CD14-positive monocyte (primary cell): ENCODE measurements around the gene IL17C. TPM values are rescaled to one million over a fixed set of nuclear protein-coding genes. Genes with fewer than 3 reads are reported as not detected.

Experiments
- DNase-seq, 3 donors: peaks; one replicate each; pipeline ENCODE4 v3.0.0-alpha.2; 2011 to 2022
- H2AFZ ChIP-seq: 2 replicates; pipeline ENCODE4 v1.6.0; 2012; ENCODE audit warnings: mild to moderate bottlenecking, low read depth, low read length, inconsistent platforms; ENCODE audit not compliant: insufficient read depth, poor library complexity, severe bottlenecking
- H3K27ac ChIP-seq, 2 donors: 1 replicate in 1 of 2; 2 replicates in 1 of 2; pipeline ENCODE4 v1.5.1; 2012 to 2013; ENCODE audit warnings: low read length in 2 of 2, control low read depth in 1 of 2, inconsistent platforms in 1 of 2, low read depth in 1 of 2, mild to moderate bottlenecking in 1 of 2
- H3K27me3 ChIP-seq, 2 donors: one replicate each; pipeline versions ENCODE4 v1.6.0 to v1.6.1; 2011 to 2013; ENCODE audit warnings: low read length in 2 of 2; ENCODE audit not compliant: control insufficient read depth in 2 of 2, insufficient read depth in 2 of 2
- H3K36me3 ChIP-seq, 2 donors: replicated peaks in 1 of 2; 1 replicate in 1 of 2; 2 replicates in 1 of 2; pipeline versions ENCODE4 v1.5.1 to v1.6.1; 2012 to 2013; ENCODE audit warnings: low read length in 2 of 2, control low read depth in 1 of 2, inconsistent platforms in 1 of 2, mild to moderate bottlenecking in 1 of 2; ENCODE audit not compliant: insufficient read depth in 2 of 2, control insufficient read depth in 1 of 2
- H3K4me1 ChIP-seq, 2 donors: 1 replicate in 1 of 2; 2 replicates in 1 of 2; pipeline versions ENCODE4 v1.5.1 to v1.6.1; 2012 to 2013; ENCODE audit warnings: low read length in 2 of 2, control low read depth in 1 of 2, inconsistent platforms in 1 of 2, mild to moderate bottlenecking in 1 of 2, moderate library complexity in 1 of 2; ENCODE audit not compliant: insufficient read depth in 2 of 2, control insufficient read depth in 1 of 2
- H3K4me2 ChIP-seq: replicated peaks from 2 replicates; pipeline ENCODE3; 2012; ENCODE audit warnings: low read length, moderate library complexity, mild to moderate bottlenecking; ENCODE audit not compliant: poor library complexity, severe bottlenecking; ENCODE audit errors: extremely low read depth
- H3K4me3 ChIP-seq, 3 experiments: fragments of 200-600 bp in 1 of 3; sonication (generic) in 1 of 3; replicated peaks in 1 of 3; 1 replicate in 2 of 3; 2 replicates in 1 of 3; pipeline ENCODE4 v1.5.1; 2011 to 2013; ENCODE audit warnings: low read length in 3 of 3, mild to moderate bottlenecking in 3 of 3, control low read depth in 2 of 3, low read depth in 2 of 3, inconsistent platforms in 1 of 3, moderate library complexity in 1 of 3
- H3K79me2 ChIP-seq: 2 replicates; pipeline ENCODE4 v1.6.0; 2012; ENCODE audit warnings: mild to moderate bottlenecking, control low read depth, inconsistent platforms, low read length, moderate library complexity; ENCODE audit not compliant: insufficient read depth
- H3K9ac ChIP-seq: 2 replicates; pipeline ENCODE4 v1.6.0; 2017; ENCODE audit warnings: low read length, mild to moderate bottlenecking; ENCODE audit not compliant: insufficient read depth, poor library complexity, severe bottlenecking
- H3K9me3 ChIP-seq, 2 donors: replicated peaks in 1 of 2; 1 replicate in 1 of 2; 2 replicates in 1 of 2; pipeline versions ENCODE4 v1.5.1 to v1.6.1; 2012 to 2013; ENCODE audit warnings: low read length in 2 of 2, control low read depth in 1 of 2; ENCODE audit not compliant: control insufficient read depth in 1 of 2, insufficient read depth in 1 of 2
- H4K20me1 ChIP-seq: 2 replicates; pipeline ENCODE4 v1.6.0; 2012; ENCODE audit warnings: mild to moderate bottlenecking, low read length, control low read depth, moderate library complexity; ENCODE audit not compliant: insufficient read depth
- H3K27ac Mint-ChIP-seq, 7 donors: one replicate each; pipeline ENCODE4 v1.8.0; 2020; ENCODE audit warnings: mild to moderate bottlenecking in 7 of 7, mixed read lengths in 7 of 7, moderate library complexity in 6 of 7, inconsistent platforms in 2 of 7
- H3K27me3 Mint-ChIP-seq, 3 donors: one replicate each; pipeline ENCODE4 v1.8.0; 2021 to 2022; ENCODE audit warnings: low read depth in 3 of 3, mild to moderate bottlenecking in 3 of 3, mixed read lengths in 3 of 3, moderate library complexity in 3 of 3, inconsistent platforms in 1 of 3
- H3K36me3 Mint-ChIP-seq, 2 donors: one replicate each; pipeline ENCODE4 v1.8.0; 2020; ENCODE audit warnings: mixed read lengths in 2 of 2, inconsistent platforms in 1 of 2, mild to moderate bottlenecking in 1 of 2
- H3K4me1 Mint-ChIP-seq: one replicate; pipeline ENCODE4 v1.8.0; 2020; ENCODE audit warnings: mild to moderate bottlenecking, mixed read lengths
- H3K4me3 Mint-ChIP-seq, 2 donors: one replicate each; pipeline ENCODE4 v1.8.0; 2020; ENCODE audit warnings: mild to moderate bottlenecking in 2 of 2, mixed read lengths in 2 of 2, moderate library complexity in 1 of 2
- H3K9me3 Mint-ChIP-seq, 7 donors: one replicate each; pipeline ENCODE4 v1.8.0; 2020 to 2022; ENCODE audit warnings: mixed read lengths in 7 of 7, mild to moderate bottlenecking in 6 of 7, moderate library complexity in 6 of 7, inconsistent platforms in 2 of 7
- CTCF ChIP-seq: fragments of 200-600 bp; IDR thresholded peaks from one replicate; pipeline ENCODE4 v1.8.0; 2022; ENCODE audit warnings: antibody characterized with exemption, mild to moderate bottlenecking
- WGBS: methylation state at CpG from one replicate; pipeline ENCODE4 v1.1.5; 2013; ENCODE audit warnings: missing lambda C conversion rate; ENCODE audit not compliant: insufficient coverage; 5-methylcytosine and 5-hydroxymethylcytosine counted together
- intact Hi-C, 2 donors: fragments of 100-400 bp; cut with micrococcal nuclease; formaldehyde crosslinking; loops; one replicate each; pipeline versions ENCODE4 v1.15.0 to v1.15.1; 2023
- polyA plus RNA-seq, 3 donors: library from polyadenylated mRNA; depleted of rRNA in 1 of 3; unstranded in 2 of 3; stranded (reverse) in 1 of 3; fragments of 300-500 nt in 2 of 3; fragments of >200 nt in 1 of 3; fragmentation: Illumina TruSeq in 2 of 3; gene quantifications; 1 replicate in 2 of 3; 2 replicates in 1 of 3; pipeline ENCODE4 v1.2.3, GENCODE V29; 2012 to 2021

Gene IL17C
- polyA plus RNA-seq, 3 donors: 0.08 TPM; not detected in 2

- no peaks in the 10 kb centered on the region for H3K4me1 ChIP-seq
- WGBS: 100% methylated on average over 2 of the region's 10 CpGs
- peaks cover 0 to 2% (median 0%) of the 10 kb centered on the region in 7 donors for H3K9me3 Mint-ChIP-seq
Measured at GRCh38 chr16:88669980-88670379, 31.6 kb downstream of the IL17C start.

DNA sequence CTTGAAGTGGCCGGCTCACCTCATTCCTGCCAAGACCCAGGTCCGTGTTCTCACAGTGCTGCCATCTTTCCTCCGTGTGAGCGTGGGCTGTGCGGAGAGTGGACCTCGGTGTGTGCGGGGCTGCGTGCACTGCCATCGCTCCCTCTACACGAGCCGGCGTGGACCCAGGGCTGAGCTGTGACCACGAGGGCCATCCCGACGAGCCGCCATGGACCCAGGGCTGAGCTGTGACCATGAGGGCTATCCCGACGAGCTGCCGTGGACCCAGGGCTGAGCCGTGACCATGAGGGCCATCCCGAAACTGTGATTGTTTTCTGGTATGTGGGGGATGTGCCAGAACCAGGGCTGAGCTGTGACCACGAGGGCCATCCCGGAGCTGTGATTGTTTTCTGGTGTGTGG is 33.4 kb downstream of the IL17C start:
- Histone ChIP-seq H3K27ac (no peak overlapping the region), H3K9me3 (no peaks in the 10 kb centered on the region), H2AFZ (no peak overlapping the region), H3K36me3 (peaks cover 5 to 12% of the 10 kb centered on the region in 2 donors), H3K4me1 (no peaks in the 10 kb centered on the region), H3K27me3 (no peaks in the 10 kb centered on the region), H3K79me2 (no peaks in the 10 kb centered on the region), H3K9ac (no peak overlapping the region), H3K4me2 (no peak overlapping the region), H4K20me1 (peaks cover 7% of the 10 kb centered on the region), H3K4me3 (no peak overlapping the region)
- no peak for DNase-seq
- TF ChIP-seq CTCF: no peak
- Mint-ChIP-seq H3K36me3 (peaks cover 7 to 32% of the 10 kb centered on the region in 2 donors), H3K4me1 (no peaks in the 10 kb centered on the region), H3K4me3 (no peak overlapping the region), H3K27ac (no peak overlapping the region), H3K27me3 (peaks cover 0 to 5% (median 2%) of the 10 kb centered on the region in 3 donors), H3K9me3 (peaks cover 0 to 2% (median 0%) of the 10 kb centered on the region in 7 donors)
- 93% methylated on average over 21 of the region's 23 CpGs for WGBS
- intact Hi-C loops: no loop called here

More at GRCh38 chr16:88669980-88670379, 31.6 kb downstream of the IL17C start:
- H4K20me1 ChIP-seq: no peaks in the 10 kb centered on the region
- H3K36me3 ChIP-seq: no peaks in the 10 kb centered on the region
- no peak overlapping the region for H3K27ac Mint-ChIP-seq
- H3K36me3 Mint-ChIP-seq: peaks cover 8 to 26% of the 10 kb centered on the region in 2 donors
- no peak overlapping the region for H3K27ac ChIP-seq
- no peak overlapping the region for H2AFZ ChIP-seq
- peaks cover under 1% of the 10 kb centered on the region for H3K4me1 Mint-ChIP-seq
- no peak overlapping the region for H3K4me3 Mint-ChIP-seq
- intact Hi-C loops: loop anchor here in 1 of 2 donors (10.0 kb wide), 1 partner anchor 95 kb away; the partner anchor contains the start of gene ZC3H18
- no peak overlapping the region for H3K4me2 ChIP-seq
- TF ChIP-seq CTCF: no peak
- peaks cover 0 to 5% (median 2%) of the 10 kb centered on the region in 3 donors for H3K27me3 Mint-ChIP-seq
- DNase-seq: no peak
- H3K27me3 ChIP-seq: no peaks in the 10 kb centered on the region
- no peak overlapping the region for H3K9ac ChIP-seq
- H3K79me2 ChIP-seq: no peaks in the 10 kb centered on the region
- H3K9me3 ChIP-seq: no peaks in the 10 kb centered on the region
- no peak overlapping the region for H3K4me3 ChIP-seq
